Thymus (tissue), 14 donors: ENCODE data around the gene PLEKHG4. TPM values are rescaled to one million over a fixed set of nuclear protein-coding genes. Genes with fewer than 3 reads are reported as not detected.
A peak's percentile ranks its signal among the peaks of the same experiment; 100 is the strongest.

Source experiments
- DNase-seq, 9 donors: peaks; one replicate each; pipeline ENCODE4 v3.0.0-alpha.2; 2013; ENCODE audit warnings: low spot score in 9 of 9, low read depth in 6 of 9, missing footprints in 1 of 9
- H3K27ac ChIP-seq, 2 donors: one replicate each; pipeline ENCODE4 v1.5.1; 2013; ENCODE audit warnings: control low read depth in 1 of 2, low read depth in 1 of 2, low read length in 1 of 2, mild to moderate bottlenecking in 1 of 2, moderate library complexity in 1 of 2
- H3K27me3 ChIP-seq, 2 donors: one replicate each; pipeline ENCODE4 v1.5.1; 2013; ENCODE audit warnings: low read length in 1 of 2; ENCODE audit not compliant: control insufficient read depth in 2 of 2, insufficient read depth in 1 of 2
- H3K36me3 ChIP-seq, 2 donors: one replicate each; pipeline ENCODE4 v1.5.1; 2013; ENCODE audit warnings: low read length in 1 of 2, mild to moderate bottlenecking in 1 of 2, moderate library complexity in 1 of 2; ENCODE audit not compliant: control insufficient read depth in 2 of 2, insufficient read depth in 2 of 2
- H3K4me1 ChIP-seq, 2 donors: one replicate each; pipeline ENCODE4 v1.5.1; 2013; ENCODE audit warnings: low read length in 2 of 2; ENCODE audit not compliant: control insufficient read depth in 2 of 2, insufficient read depth in 2 of 2
- H3K4me3 ChIP-seq, 2 donors: one replicate each; pipeline ENCODE4 v1.5.1; 2013; ENCODE audit warnings: low read length in 2 of 2, control low read depth in 1 of 2, mild to moderate bottlenecking in 1 of 2
- H3K9me3 ChIP-seq, 2 donors: one replicate each; pipeline ENCODE4 v1.5.1; 2013; ENCODE audit warnings: low read length in 1 of 2, mild to moderate bottlenecking in 1 of 2; ENCODE audit not compliant: control insufficient read depth in 2 of 2, insufficient read depth in 1 of 2
- WGBS: extraction: QIAGEN DNeasy Blood & Tissue Kit; methylation state at CpG from one replicate; pipeline ENCODE4 v1.1.7; 2013; 5-methylcytosine and 5-hydroxymethylcytosine counted together
- long read RNA-seq, 10 donors: transcript quantifications; one replicate each; lab custom pipeline, GENCODE V29; 2026
- polyA plus RNA-seq: library from polyadenylated mRNA; stranded (reverse); fragments of 200-250 nt; gene quantifications from one replicate; pipeline ENCODE4 v1.2.3, GENCODE V29; 2013
- total RNA-seq: library from RNA; stranded (reverse); fragments of 120-200 nt; gene quantifications from one replicate; pipeline ENCODE4 v1.2.4, GENCODE V29; 2013
- donor health status: healthy.

PLEKHG4 gene
- total RNA-seq (12.6 TPM), polyA plus RNA-seq (16.8 TPM)
- long read RNA-seq, donor 1: 0 reads
- long read RNA-seq, donor 2: 0 reads
- long read RNA-seq, donor 3, partial matches to known transcripts: 0 of 1 reads
- long read RNA-seq, donor 3, other reads (novel, unspliced or antisense): 0 of 1 reads
- long read RNA-seq, donor 4: 0 reads
- long read RNA-seq, donor 5: 0 reads
- long read RNA-seq, donor 6, full-length matches to known transcripts: 1 of 1 reads
- long read RNA-seq, donor 6, partial matches to known transcripts: 0 of 1 reads
- long read RNA-seq, donor 6, other reads (novel, unspliced or antisense): 0 of 1 reads
- long read RNA-seq, donor 7, partial matches to known transcripts: 0 of 1 reads
- long read RNA-seq, donor 7, other reads (novel, unspliced or antisense): 0 of 1 reads
- long read RNA-seq, donor 8: 0 reads
- long read RNA-seq, donor 9: 0 reads
- long read RNA-seq, donor 10: 0 reads

GRCh38 chr16:67279296-67280089 is at the start of gene PLEKHG4:
TSS of gene PLEKHG4 (plus strand) at chr16:67279532. CDS start at chr16:67280045, 513 bp downstream.
- Histone ChIP-seq H3K4me1 (peaks cover 3 to 18% of the 10 kb centered on the region in 2 donors), H3K9me3 (peaks cover 0 to 4% of the 10 kb centered on the region in 2 donors), H3K27ac (no peak within 1 kb of the TSS), H3K36me3 (peaks cover 4 to 12% of the 10 kb centered on the region in 2 donors), H3K4me3 (peak within 1 kb of the TSS; percentile 58 to 79), H3K27me3 (no peaks in the 10 kb centered on the region)
- 30% methylated on average over 83 of the region's 83 CpGs for WGBS
- peak; percentile 18 to 84 (median 63) for DNase-seq

GRCh38 chr16:67229906-67230808 is 49.2 kb upstream of the PLEKHG4 start:
- Histone ChIP-seq H3K9me3 (no peaks in the 10 kb centered on the region), H3K36me3 (peaks cover 40 to 49% of the 10 kb centered on the region in 2 donors)
- 98% methylated on average over 32 of the region's 32 CpGs for WGBS

GRCh38 chr16:67230809-67231660 is 48.3 kb upstream of the PLEKHG4 start:
- Histone ChIP-seq H3K4me3 (no peak overlapping the region), H3K36me3 (peaks cover 43 to 56% of the 10 kb centered on the region in 2 donors), H3K27ac (no peak overlapping the region), H3K9me3 (no peaks in the 10 kb centered on the region), H3K4me1 (peaks cover 11 to 16% of the 10 kb centered on the region in 2 donors), H3K27me3 (no peaks in the 10 kb centered on the region)
- DNase-seq: no peak
- WGBS: 96% methylated on average over 12 of the region's 12 CpGs

More at GRCh38 chr16:67229906-67230808, 49.2 kb upstream of the PLEKHG4 start:
- no peak for DNase-seq
- Histone ChIP-seq H3K4me3 (no peak overlapping the region), H3K4me1 (peaks cover 11 to 17% of the 10 kb centered on the region in 2 donors), H3K27ac (no peak overlapping the region), H3K27me3 (no peaks in the 10 kb centered on the region)

GRCh38 chr16:67233596-67233995 is 45.7 kb upstream of the PLEKHG4 start:
- no peak overlapping the region for H3K27ac ChIP-seq
- peaks cover 48 to 74% of the 10 kb centered on the region in 2 donors for H3K36me3 ChIP-seq
- H3K4me1 ChIP-seq: no peaks in the 10 kb centered on the region
- WGBS: 90% methylated on average over 7 of the region's 7 CpGs
- DNase-seq: no peak
- peaks cover 0 to 1% of the 10 kb centered on the region in 2 donors for H3K9me3 ChIP-seq
- H3K4me3 ChIP-seq: no peak overlapping the region
- H3K27me3 ChIP-seq: no peaks in the 10 kb centered on the region

GRCh38 chr16:67234180-67234597 is 45.1 kb upstream of the PLEKHG4 start:
- no peak for DNase-seq
- Histone ChIP-seq H3K4me1 (no peaks in the 10 kb centered on the region), H3K27me3 (no peaks in the 10 kb centered on the region), H3K36me3 (peaks cover 45 to 68% of the 10 kb centered on the region in 2 donors), H3K27ac (no peak overlapping the region), H3K9me3 (peaks cover 0 to 1% of the 10 kb centered on the region in 2 donors), H3K4me3 (no peak overlapping the region)
- 96% methylated on average over 10 of the region's 10 CpGs for WGBS

- Histone ChIP-seq H3K4me3 (no peak overlapping the region), H3K36me3 (peaks cover 27 to 50% of the 10 kb centered on the region in 2 donors), H3K27me3 (no peaks in the 10 kb centered on the region), H3K9me3 (peaks cover 0 to 1% of the 10 kb centered on the region in 2 donors), H3K27ac (no peak overlapping the region), H3K4me1 (no peaks in the 10 kb centered on the region)
- no peak for DNase-seq
- 96% methylated on average over 17 of the region's 17 CpGs for WGBS
Measured at GRCh38 chr16:67235816-67236562, 43.3 kb upstream of the PLEKHG4 start.

GRCh38 chr16:67236563-67237395 is 42.6 kb upstream of the PLEKHG4 start:
- H3K9me3 ChIP-seq: peaks cover 0 to 1% of the 10 kb centered on the region in 2 donors
- no peak for DNase-seq
- H3K27me3 ChIP-seq: no peaks in the 10 kb centered on the region
- 96% methylated on average over 50 of the region's 50 CpGs for WGBS
- no peak overlapping the region for H3K4me3 ChIP-seq
- no peaks in the 10 kb centered on the region for H3K4me1 ChIP-seq
- H3K27ac ChIP-seq: no peak overlapping the region
- H3K36me3 ChIP-seq: peaks cover 19 to 42% of the 10 kb centered on the region in 2 donors
